HS-5 (cell line): ENCODE results near the gene MSH4.
"Not testable (repeated sequence)": the region's sequence is repeated elsewhere in the genome, so short reads cannot be mapped to it uniquely, and the experiment has no call there.

Experiments used
- DNase-seq: peaks from one replicate; pipeline ENCODE4 v3.0.0-alpha.2; 2012; ENCODE audit warnings: low read depth

MSH4 gene

DNA sequence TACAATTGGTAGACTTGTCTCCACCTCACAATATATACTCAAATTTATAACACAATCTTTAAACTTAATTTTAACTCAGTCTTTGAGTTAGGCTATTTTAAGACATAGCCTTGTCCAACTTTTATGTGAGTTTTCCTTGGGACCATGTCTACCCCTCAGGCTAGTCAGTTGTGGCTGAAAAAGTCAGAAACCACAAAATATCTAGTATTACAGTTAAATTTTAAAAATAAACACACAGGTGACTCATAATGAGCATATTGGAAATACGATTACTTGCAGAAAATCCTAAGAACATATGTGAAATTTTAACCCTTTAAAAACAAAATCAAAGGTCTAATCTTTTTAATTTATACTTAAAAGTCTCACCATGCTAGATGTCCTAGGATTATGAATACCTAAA is 140.4 kb downstream of the MSH4 start:
- DNase-seq: peak; percentile 37

DNA sequence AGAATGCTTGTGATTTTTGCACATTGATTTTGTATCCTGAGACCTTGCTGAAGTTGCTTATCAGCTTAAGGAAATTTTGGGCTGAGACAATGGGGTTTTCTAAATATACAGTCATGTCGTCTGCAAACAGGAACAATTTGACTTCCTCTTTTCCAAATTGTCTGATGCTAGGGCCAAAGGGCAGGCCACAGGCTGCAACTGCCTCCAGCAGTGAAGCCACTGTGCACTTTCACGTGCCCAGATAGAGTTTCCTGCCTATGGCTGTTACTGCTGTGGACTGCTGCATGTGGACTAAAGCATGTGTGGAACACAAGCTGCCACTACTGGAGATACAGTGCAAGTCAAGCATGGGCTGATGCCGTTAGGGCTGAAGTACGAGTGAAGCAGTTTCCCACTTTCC is 146.4 kb downstream of the MSH4 start:
- DNase-seq: not testable (repeated sequence)

DNA sequence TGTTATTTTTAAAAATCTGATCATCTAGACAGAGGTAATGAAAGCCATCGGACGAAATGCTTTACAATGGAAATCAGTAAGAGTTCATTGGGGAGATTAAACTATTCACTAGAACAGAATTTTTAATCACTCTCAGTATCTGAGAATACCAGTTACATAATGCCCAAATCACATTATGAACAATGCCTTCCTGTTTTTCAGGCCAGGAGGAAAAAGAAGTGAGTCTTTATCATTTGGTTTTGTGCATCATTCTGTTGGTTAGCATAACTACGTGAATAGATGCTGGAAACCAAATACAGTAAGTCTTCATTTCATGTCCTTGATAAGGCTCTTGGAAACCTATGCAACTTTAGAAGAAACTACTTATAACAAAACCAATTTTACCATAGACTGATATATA is 153.5 kb downstream of the MSH4 start:
- DNase-seq: no peak

DNA sequence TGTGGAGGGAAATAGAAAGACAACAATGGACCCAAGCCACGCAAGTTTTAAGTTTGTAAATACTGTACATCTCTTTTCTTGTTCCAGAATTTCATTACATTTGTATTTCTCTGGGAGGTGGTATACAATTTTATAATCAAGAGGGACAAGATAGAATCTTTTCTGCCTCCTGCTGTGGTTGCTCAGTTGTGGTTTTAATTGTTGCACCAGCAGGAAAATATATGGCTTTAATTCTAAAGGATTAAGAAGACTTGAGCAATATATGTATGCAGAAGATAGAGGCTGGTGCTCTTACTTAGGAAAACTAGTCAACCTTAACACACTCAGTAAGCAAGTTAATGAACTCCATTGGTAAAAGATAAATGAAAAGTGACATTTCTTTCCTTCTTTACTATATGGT is 155.3 kb downstream of the MSH4 start:
- DNase-seq: no peak

DNA sequence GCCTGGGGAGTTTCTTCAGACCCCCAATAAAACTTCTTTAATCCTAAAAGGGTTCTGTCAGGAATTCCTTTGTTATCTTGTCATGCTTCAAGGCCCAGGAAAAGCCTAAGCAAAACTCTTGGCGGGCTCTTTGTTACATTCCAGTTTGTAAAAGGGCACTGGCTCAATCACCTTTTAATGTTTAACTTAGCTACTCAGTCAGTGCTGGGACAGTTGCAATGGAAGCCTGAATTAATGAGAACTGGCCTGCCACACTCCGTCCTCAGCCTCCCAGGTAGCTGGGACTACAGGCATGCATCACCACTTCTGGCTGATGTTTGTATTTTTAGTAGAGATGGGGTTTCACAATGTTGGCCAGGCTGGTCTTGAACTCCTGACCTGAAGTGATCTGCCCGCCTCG is 156.8 kb downstream of the MSH4 start:
- no peak for DNase-seq

DNA sequence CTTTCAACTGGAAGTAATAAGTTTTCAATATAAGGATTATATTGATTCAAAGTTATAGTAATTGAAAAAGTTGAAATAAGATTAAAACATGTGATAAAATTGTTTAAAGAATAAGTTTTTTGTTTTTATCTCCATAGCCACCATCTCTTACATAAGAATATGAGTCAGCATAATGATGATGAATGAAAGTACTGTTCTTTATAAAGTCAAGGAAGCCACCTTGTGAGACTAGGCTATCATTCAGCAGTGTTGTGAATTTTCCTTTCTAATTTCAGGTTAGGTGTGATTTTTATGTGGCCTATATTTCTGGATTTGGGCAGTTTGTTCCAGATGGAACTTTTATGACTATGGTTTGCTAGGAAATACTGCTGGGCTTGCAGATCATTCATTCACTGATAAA is 157.9 kb downstream of the MSH4 start:
- DNase-seq: no peak
